GM23248 (cell line): ENCODE data around the gene PELI2.

Source experiments
- EZH2 ChIP-seq: fragments of 200-600 bp; sonication (generic); IDR thresholded peaks from 2 replicates; pipeline ENCODE4 v1.6.1; 2018; ENCODE audit warnings: antibody characterized with exemption, mild to moderate bottlenecking; ENCODE audit not compliant: insufficient read depth, poor library complexity, severe bottlenecking
- EZH2phosphoT487 ChIP-seq: fragments of 200-600 bp; sonication (generic); IDR thresholded peaks from 2 replicates; pipeline ENCODE4 v1.6.1; 2018; ENCODE audit warnings: antibody characterized with exemption, moderate library complexity, mild to moderate bottlenecking, low read depth; ENCODE audit not compliant: insufficient read depth

- TF ChIP-seq EZH2 = no peak
- TF ChIP-seq EZH2phosphoT487 = no peak
Measured at GRCh38 chr14:56294128-56294527, 175.9 kb downstream of the PELI2 start.
